Measurements from ENCODE around the gene PPM1M.

DNA sequence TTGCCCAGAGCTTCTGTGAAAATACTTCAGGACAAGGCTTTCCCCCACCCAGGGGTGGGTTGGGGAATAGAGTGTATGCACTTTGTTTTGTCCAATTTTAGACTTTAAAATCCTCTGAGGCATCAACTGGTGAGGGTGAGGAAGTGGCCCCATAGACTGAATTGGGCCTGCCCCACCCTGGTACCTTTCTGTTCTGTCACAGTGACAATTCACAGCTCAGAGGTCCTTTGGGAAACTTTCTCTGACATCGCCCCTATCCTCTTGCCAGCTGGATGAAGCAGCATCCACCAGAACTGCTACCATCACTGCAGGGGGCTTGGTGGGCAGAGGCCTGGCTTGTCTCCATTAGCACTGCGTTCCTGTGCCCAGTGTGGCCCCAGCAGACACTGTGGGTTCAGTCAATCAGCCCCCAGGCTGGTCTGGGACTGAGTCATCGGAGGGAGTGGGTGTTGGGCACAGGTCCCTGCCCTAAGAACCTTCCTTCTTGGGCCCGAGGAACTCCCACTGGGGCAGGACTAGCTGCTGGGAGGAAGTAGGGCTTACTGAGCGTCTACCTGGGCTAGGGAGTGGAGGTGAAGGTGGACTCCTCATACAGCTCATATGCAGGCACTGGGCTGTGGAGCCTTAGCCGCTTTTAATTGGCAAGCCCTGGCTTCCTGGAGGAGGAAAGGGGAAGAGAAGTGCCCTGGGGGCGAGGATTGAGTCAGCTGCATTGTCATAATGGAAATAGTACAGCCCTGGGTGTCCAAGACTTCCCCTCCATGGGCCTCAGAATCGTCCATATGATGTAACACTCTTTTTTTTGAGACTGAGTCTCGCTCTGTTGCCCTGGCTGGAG is 1.5 kb upstream of the PPM1M start:
- TF ChIP-seq, protein P1, sequence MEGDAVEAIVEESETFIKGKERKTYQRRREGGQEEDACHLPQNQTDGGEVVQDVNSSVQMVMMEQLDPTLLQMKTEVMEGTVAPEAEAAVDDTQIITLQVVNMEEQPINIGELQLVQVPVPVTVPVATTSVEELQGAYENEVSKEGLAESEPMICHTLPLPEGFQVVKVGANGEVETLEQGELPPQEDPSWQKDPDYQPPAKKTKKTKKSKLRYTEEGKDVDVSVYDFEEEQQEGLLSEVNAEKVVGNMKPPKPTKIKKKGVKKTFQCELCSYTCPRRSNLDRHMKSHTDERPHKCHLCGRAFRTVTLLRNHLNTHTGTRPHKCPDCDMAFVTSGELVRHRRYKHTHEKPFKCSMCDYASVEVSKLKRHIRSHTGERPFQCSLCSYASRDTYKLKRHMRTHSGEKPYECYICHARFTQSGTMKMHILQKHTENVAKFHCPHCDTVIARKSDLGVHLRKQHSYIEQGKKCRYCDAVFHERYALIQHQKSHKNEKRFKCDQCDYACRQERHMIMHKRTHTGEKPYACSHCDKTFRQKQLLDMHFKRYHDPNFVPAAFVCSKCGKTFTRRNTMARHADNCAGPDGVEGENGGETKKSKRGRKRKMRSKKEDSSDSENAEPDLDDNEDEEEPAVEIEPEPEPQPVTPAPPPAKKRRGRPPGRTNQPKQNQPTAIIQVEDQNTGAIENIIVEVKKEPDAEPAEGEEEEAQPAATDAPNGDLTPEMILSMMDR (IDR thresholded peaks at IDR 0.05) = no peak
- TF ChIP-seq RCOR1 (IDR thresholded peaks at IDR 0.05; ENCODE audit: low read length) = no peak

Data from SK-N-SH (cell line).